Measurements from ENCODE around the gene ADI1.

Gene ADI1

DNA sequence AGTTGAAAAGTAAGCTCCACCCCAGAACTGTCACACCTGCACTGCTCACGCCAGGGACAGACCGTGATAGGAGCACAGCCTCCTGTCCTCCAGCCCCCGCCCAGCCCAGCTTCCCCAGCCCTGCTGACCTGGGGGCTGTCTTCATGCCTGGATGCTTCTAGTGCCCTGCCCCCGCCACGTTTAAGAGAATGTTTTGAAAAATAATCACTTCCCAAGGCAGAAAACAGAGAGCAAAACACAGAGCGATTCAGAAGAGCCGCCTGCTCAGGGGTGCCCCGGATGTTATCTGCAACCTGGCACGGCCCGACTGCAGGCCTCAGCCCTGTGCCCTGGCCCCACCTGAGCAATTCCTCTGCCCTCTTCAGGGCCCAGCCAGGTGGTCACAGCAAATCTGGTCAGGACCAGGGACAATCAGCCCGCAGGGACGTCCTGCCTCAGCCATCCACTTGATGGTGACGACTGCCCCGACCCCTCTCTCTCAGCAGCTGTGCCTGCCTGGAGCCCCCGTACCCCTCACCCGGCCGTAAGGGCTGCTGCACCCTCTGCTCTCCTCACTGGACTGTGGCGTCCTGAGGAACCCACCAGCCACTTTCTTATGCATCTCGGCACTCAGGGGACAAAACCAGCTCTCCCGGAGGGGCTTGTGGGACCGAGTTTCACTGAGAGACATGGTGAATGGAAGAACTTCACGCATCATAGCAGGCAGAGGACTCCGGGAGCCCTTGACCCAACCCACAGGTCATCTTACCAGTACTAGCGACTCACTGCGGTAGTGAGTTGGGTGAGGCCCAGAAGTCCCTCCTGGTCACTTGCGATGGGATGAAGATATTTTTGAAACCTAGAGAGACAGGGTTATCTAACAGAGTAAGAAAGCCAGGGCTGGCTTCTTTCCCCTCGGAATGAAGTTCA lies 30.2 kb downstream of the ADI1 start:
- Histone ChIP-seq H3K36me3 (replicated peaks; ENCODE audit: insufficient read depth, low read length) (no peaks in the 10 kb centered on the region), H3K4me1 (ENCODE audit: low read length) (no peaks in the 10 kb centered on the region), H3F3A (ENCODE audit: insufficient read depth, low read length) (no peaks in the 10 kb centered on the region), H3K79me2 (ENCODE audit: low read length) (no peaks in the 10 kb centered on the region), H2AFZ (ENCODE audit: low read length) (no peak overlapping the region), H3K9me3 (replicated peaks; ENCODE audit: insufficient read depth, low read length) (no peaks in the 10 kb centered on the region), H3K4me3 (ENCODE audit: low read length) (no peak overlapping the region), H3K9me2 (replicated peaks; ENCODE audit: insufficient read depth, low read length) (no peaks in the 10 kb centered on the region), H3K9ac (ENCODE audit: low read length) (no peak overlapping the region), H3K27me3 (replicated peaks; ENCODE audit: insufficient read depth, low read length) (no peaks in the 10 kb centered on the region), H4K20me1 (ENCODE audit: insufficient read depth, low read length) (no peaks in the 10 kb centered on the region), H3K4me2 (ENCODE audit: low read depth, low read length) (no peak overlapping the region), H3K27ac (ENCODE audit: low read length) (no peak overlapping the region)
- TF ChIP-seq, protein P1, sequence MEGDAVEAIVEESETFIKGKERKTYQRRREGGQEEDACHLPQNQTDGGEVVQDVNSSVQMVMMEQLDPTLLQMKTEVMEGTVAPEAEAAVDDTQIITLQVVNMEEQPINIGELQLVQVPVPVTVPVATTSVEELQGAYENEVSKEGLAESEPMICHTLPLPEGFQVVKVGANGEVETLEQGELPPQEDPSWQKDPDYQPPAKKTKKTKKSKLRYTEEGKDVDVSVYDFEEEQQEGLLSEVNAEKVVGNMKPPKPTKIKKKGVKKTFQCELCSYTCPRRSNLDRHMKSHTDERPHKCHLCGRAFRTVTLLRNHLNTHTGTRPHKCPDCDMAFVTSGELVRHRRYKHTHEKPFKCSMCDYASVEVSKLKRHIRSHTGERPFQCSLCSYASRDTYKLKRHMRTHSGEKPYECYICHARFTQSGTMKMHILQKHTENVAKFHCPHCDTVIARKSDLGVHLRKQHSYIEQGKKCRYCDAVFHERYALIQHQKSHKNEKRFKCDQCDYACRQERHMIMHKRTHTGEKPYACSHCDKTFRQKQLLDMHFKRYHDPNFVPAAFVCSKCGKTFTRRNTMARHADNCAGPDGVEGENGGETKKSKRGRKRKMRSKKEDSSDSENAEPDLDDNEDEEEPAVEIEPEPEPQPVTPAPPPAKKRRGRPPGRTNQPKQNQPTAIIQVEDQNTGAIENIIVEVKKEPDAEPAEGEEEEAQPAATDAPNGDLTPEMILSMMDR (IDR thresholded peaks at IDR 0.05; ENCODE audit: low read length) = no peak
- TF ChIP-seq EZH2 (optimal IDR thresholded peaks at IDR 0.05; ENCODE audit: low read depth, low read length) (no peak), EZH2phosphoT487 (IDR thresholded peaks at IDR 0.05; ENCODE audit: low read length) (no peak)
- DNase-seq = no peak

DNA sequence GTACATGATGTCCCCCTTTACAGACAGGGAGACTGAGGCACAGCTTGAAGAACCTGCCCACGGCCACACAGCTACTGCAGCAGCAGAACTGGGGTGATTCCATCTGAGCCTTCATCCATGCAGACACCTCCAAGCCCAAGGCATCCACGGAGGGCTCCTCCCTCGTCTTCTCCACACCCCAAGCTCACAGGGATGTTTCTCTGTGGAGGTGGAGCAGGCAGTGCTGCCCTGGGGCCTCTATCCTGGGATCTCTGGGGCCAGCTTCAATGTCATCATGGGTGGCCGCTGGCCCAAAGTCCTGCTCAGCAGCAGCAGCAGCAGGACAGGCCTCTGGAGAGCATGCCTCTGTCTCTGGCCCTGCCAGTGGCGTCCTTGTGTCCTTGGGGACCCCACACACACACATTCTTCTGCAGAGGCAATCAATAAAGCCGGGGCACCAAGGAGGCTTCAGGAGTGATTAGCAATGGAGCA lies 31.2 kb downstream of the ADI1 start:
- no peak overlapping the region for H3K4me3 ChIP-seq (ENCODE audit: low read length)
- H3F3A ChIP-seq (ENCODE audit: insufficient read depth, low read length) = no peaks in the 10 kb centered on the region
- no peaks in the 10 kb centered on the region for H3K9me3 ChIP-seq (replicated peaks; ENCODE audit: insufficient read depth, low read length)
- H3K27me3 ChIP-seq (replicated peaks; ENCODE audit: insufficient read depth, low read length) = no peaks in the 10 kb centered on the region
- no peak overlapping the region for H3K9ac ChIP-seq (ENCODE audit: low read length)
- no peaks in the 10 kb centered on the region for H3K36me3 ChIP-seq (replicated peaks; ENCODE audit: insufficient read depth, low read length)
- H3K4me2 ChIP-seq (ENCODE audit: low read depth, low read length) = no peak overlapping the region
- DNase-seq = no peak
- no peaks in the 10 kb centered on the region for H4K20me1 ChIP-seq (ENCODE audit: insufficient read depth, low read length)
- TF ChIP-seq EZH2 (optimal IDR thresholded peaks at IDR 0.05; ENCODE audit: low read depth, low read length) (no peak), EZH2phosphoT487 (IDR thresholded peaks at IDR 0.05; ENCODE audit: low read length) (no peak)
- TF ChIP-seq, protein P1 (IDR thresholded peaks at IDR 0.05; ENCODE audit: low read length) = no peak
- H2AFZ ChIP-seq (ENCODE audit: low read length) = no peak overlapping the region
- no peaks in the 10 kb centered on the region for H3K9me2 ChIP-seq (replicated peaks; ENCODE audit: insufficient read depth, low read length)
- H3K79me2 ChIP-seq (ENCODE audit: low read length) = no peaks in the 10 kb centered on the region
- H3K27ac ChIP-seq (ENCODE audit: low read length) = no peak overlapping the region
- no peaks in the 10 kb centered on the region for H3K4me1 ChIP-seq (ENCODE audit: low read length)

DNA sequence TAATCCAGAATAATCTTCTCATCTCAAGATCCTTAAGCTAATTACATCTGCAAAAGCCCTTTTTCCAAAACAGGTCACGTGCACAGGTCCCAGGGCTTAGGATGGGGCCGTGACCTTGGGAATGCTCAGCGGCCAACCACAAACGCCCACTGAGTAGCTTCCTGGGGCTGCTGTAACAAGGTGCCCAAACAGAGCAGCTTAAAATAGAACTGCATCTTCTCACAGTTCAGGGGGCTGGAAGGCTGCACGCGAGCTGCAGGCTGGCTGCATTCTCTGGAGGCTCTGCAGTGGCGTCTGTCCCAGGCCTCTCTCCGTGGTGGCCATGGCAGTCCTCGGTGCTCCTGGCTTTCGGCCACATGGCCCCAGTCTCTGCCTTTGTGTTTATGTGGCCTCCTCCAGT lies 31.9 kb downstream of the ADI1 start:
- Histone ChIP-seq H3K4me3 (ENCODE audit: low read length) (no peak overlapping the region), H3K27me3 (replicated peaks; ENCODE audit: insufficient read depth, low read length) (no peaks in the 10 kb centered on the region), H3K9me2 (replicated peaks; ENCODE audit: insufficient read depth, low read length) (no peaks in the 10 kb centered on the region), H3K27ac (ENCODE audit: low read length) (no peak overlapping the region), H3K4me2 (ENCODE audit: low read depth, low read length) (no peak overlapping the region), H3F3A (ENCODE audit: insufficient read depth, low read length) (no peaks in the 10 kb centered on the region), H3K9me3 (replicated peaks; ENCODE audit: insufficient read depth, low read length) (no peaks in the 10 kb centered on the region), H4K20me1 (ENCODE audit: insufficient read depth, low read length) (no peaks in the 10 kb centered on the region), H3K4me1 (ENCODE audit: low read length) (no peaks in the 10 kb centered on the region), H3K79me2 (ENCODE audit: low read length) (no peaks in the 10 kb centered on the region), H3K9ac (ENCODE audit: low read length) (no peak overlapping the region), H2AFZ (ENCODE audit: low read length) (no peak overlapping the region), H3K36me3 (replicated peaks; ENCODE audit: insufficient read depth, low read length) (no peaks in the 10 kb centered on the region)
- TF ChIP-seq EZH2 (optimal IDR thresholded peaks at IDR 0.05; ENCODE audit: low read depth, low read length) (no peak), EZH2phosphoT487 (IDR thresholded peaks at IDR 0.05; ENCODE audit: low read length) (no peak)
- TF ChIP-seq, protein P1 (IDR thresholded peaks at IDR 0.05; ENCODE audit: low read length) = no peak
- DNase-seq = no peak

Data from MM.1S (cell line).